Fibroblast of skin of left biceps (primary cell): ENCODE data around the gene GCN1.
A peak's percentile ranks its signal among the peaks of the same experiment; 100 is the strongest.
"Not testable (repeated sequence)": the region's sequence is repeated elsewhere in the genome, so short reads cannot be mapped to it uniquely, and the experiment has no call there.

Experiments used
- DNase-seq, 2 experiments: peaks; one replicate each; pipeline ENCODE4 v3.0.0-alpha.2; 2013; ENCODE audit warnings: low read depth in 2 of 2

GCN1 gene

GRCh38 chr12:120214626-120215356, 20.3 kb upstream of the GCN1 start:
- DNase-seq: no peak

GRCh38 chr12:120213758-120214157, 19.2 kb upstream of the GCN1 start:
- DNase-seq: no peak

GRCh38 chr12:120213182-120213581, 18.7 kb upstream of the GCN1 start:
- not testable (repeated sequence) for DNase-seq

- no peak for DNase-seq
Measured at GRCh38 chr12:120212301-120212700, 17.8 kb upstream of the GCN1 start.

- no peak for DNase-seq
Measured at GRCh38 chr12:120211904-120212283, 17.4 kb upstream of the GCN1 start.

- no peak for DNase-seq
Measured at GRCh38 chr12:120211243-120211903, 16.9 kb upstream of the GCN1 start.

- DNase-seq: no peak
Measured at GRCh38 chr12:120209851-120210250, 15.3 kb upstream of the GCN1 start.

GRCh38 chr12:120207227-120207626, 12.7 kb upstream of the GCN1 start:
- DNase-seq: no peak

- not testable (repeated sequence) for DNase-seq
Measured at GRCh38 chr12:120206781-120207180, 12.3 kb upstream of the GCN1 start.

- DNase-seq: no peak
Measured at GRCh38 chr12:120206228-120206627, 11.7 kb upstream of the GCN1 start.

GRCh38 chr12:120204171-120204570, 9.7 kb upstream of the GCN1 start:
- DNase-seq: no peak

GRCh38 chr12:120200364-120200800, 5.9 kb upstream of the GCN1 start:
- no peak for DNase-seq

GRCh38 chr12:120199595-120200306, 5.2 kb upstream of the GCN1 start:
- DNase-seq: peak in 1 of 2 experiments; percentile 18

- no peak for DNase-seq
Measured at GRCh38 chr12:120199025-120199424, 4.5 kb upstream of the GCN1 start.

- DNase-seq: no peak
Measured at GRCh38 chr12:120197542-120197887, 3.0 kb upstream of the GCN1 start.

GRCh38 chr12:120196817-120197541, 2.5 kb upstream of the GCN1 start:
- DNase-seq: not testable (repeated sequence)

- no peak for DNase-seq
Measured at GRCh38 chr12:120196363-120196762, 1.8 kb upstream of the GCN1 start.

GRCh38 chr12:120194226-120194533, 335 bp downstream of the GCN1 start:
- DNase-seq: no peak

GRCh38 chr12:120193286-120193685, 1.2 kb downstream of the GCN1 start:
- DNase-seq: not testable (repeated sequence)

GRCh38 chr12:120190985-120191480, 3.5 kb downstream of the GCN1 start:
- no peak for DNase-seq

GRCh38 chr12:120190386-120190785, 4.1 kb downstream of the GCN1 start:
- no peak for DNase-seq

GRCh38 chr12:120186654-120187053, 7.9 kb downstream of the GCN1 start:
- no peak for DNase-seq
